ENCODE data around the gene SSPN.

GRCh38 chr12:26280869-26281268 is 85.5 kb downstream of the SSPN start:
- TF ChIP-seq, protein P1, sequence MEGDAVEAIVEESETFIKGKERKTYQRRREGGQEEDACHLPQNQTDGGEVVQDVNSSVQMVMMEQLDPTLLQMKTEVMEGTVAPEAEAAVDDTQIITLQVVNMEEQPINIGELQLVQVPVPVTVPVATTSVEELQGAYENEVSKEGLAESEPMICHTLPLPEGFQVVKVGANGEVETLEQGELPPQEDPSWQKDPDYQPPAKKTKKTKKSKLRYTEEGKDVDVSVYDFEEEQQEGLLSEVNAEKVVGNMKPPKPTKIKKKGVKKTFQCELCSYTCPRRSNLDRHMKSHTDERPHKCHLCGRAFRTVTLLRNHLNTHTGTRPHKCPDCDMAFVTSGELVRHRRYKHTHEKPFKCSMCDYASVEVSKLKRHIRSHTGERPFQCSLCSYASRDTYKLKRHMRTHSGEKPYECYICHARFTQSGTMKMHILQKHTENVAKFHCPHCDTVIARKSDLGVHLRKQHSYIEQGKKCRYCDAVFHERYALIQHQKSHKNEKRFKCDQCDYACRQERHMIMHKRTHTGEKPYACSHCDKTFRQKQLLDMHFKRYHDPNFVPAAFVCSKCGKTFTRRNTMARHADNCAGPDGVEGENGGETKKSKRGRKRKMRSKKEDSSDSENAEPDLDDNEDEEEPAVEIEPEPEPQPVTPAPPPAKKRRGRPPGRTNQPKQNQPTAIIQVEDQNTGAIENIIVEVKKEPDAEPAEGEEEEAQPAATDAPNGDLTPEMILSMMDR (IDR thresholded peaks at IDR 0.05), result no peak
- TF ChIP-seq POLR2A (IDR thresholded peaks at IDR 0.05) (no peak), POLR2AphosphoS5 (IDR thresholded peaks at IDR 0.05) (no peak)
